ENCODE measurements around the gene MRPL39.

The MRPL39 gene

GRCh38 chr21:25566645-25567044, 40.6 kb downstream of the MRPL39 start:
- DNase-seq: no peak

- DNase-seq: no peak
Observed at GRCh38 chr21:25565272-25566211, 41.7 kb downstream of the MRPL39 start.

DNA sequence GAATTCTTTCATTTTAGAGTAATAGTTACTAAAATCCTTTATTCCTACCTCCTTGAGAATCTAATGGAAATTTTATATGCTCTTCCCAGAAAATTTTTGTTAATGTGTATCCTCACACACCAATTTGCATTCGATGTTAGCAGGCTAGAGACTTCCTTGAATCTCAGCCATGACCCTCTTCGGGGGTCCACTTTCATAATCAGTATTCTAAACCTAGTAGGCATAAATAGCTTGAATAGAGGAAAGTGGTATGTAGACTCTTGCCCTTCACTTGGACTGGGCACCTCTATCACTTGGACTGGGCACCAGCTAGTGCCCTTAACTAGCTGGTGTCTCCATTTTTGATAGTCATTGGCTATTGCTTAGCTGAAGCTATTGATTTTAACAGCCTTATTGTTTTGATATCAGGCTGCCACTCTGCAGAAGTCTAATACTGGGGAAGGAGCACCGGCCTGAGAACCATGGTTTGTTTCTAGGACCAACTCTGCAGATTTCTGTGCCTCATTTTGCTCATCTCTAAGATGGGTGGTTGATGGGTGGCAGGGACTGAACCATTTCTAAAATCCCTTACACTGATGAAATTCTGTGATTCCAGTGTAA, 42.8 kb downstream of the MRPL39 start:
- no peak for DNase-seq

DNA sequence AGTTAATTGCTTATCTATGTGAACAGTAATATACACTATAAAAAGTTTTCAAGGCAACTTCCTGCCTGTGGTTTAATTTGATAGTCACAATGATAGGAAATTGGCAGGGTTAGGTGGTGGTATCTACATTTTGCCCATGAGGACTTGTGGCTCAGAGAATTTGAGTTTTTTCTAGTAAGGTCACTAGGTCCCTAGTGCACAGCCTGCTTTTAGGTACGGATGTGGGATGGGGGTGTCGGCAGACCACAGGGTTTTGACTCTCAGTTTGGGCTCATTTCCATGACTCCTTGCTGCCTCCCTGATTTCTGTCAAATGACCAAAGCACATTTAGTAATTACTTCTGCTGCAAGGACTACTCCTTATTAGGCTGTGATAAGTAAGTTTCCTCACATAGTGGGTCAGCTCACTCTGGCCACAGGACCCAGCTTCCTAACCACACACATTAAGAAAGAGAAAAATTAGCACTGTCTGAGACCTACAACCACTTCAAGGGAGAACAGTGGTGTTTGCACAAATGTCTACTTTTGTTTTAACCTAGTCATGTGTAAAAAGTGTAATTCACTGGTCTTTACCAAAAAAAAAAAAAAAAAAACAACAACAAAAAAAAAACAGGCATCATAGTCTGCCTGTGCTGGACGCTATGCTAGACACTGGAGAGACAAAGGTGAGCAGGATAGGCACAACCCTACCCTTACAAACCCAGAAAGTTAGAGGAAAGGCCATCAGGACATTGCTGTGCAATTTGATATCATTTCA, 43.7 kb downstream of the MRPL39 start:
- DNase-seq: no peak

GRCh38 chr21:25562660-25563059, 44.6 kb downstream of the MRPL39 start:
- DNase-seq: no peak

- no peak for DNase-seq
Observed at GRCh38 chr21:25561668-25562641, 45.3 kb downstream of the MRPL39 start.

GRCh38 chr21:25560891-25561290, 46.4 kb downstream of the MRPL39 start:
- DNase-seq: no peak

- no peak for DNase-seq
Observed at GRCh38 chr21:25560271-25560685, 47.0 kb downstream of the MRPL39 start.

DNA sequence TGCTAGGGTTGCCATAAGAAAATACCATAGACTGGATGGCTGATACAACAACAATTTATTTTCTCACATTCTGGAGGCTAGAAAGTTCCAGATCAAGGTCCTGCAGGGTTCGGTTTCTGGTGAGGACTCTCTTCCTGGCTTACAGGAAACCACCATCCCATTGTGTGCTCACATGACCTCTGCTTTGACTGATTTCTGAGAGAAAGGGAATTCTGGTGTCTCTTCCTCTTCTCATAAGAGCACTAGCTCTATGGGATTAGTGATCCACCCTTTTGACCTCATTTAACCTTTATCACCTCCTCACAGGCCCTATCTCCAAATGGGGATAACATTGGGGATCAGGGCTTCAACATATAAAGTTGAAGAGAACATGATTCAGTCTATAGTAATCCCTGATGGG, 47.5 kb downstream of the MRPL39 start:
- no peak for DNase-seq

GRCh38 chr21:25558123-25558522, 49.2 kb downstream of the MRPL39 start:
- DNase-seq: no peak

DNA sequence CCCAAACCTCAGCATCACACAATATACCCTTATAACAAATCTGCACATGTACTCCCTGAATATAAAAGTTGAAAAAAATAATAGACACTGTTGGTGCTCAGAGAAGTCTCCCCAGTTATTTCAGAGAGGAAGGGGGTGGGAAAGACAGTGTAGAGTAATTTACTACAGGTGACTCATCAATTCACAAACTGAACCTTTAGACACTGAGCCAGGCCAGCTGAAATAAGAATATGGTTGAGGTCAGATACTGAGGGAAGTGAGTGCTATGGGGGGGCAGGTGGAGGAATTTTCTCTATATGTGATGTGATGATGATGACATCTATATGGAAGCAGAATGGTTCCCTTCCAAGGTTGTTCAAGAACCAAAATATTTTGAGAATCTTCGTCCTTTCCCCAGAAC, 50.1 kb downstream of the MRPL39 start:
- DNase-seq: no peak

DNA sequence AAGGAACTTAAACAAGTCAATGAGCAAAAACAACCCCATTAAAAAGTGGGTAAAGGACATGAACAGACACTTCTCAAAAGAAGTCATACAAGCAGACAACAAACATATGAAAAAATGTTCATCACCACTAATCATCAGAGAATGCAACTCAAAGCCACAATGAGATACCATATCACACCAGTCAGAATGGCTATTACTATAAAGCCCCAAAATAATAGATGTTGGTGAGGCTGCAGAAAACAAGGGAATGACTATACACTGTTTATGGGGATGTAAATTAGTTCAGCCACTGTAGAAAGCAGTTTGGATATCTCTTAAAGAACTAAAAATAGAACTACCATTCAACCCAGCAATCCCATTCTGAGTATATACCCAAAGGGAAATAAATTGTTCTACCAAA, 51.2 kb downstream of the MRPL39 start:
- DNase-seq: no peak

DNA sequence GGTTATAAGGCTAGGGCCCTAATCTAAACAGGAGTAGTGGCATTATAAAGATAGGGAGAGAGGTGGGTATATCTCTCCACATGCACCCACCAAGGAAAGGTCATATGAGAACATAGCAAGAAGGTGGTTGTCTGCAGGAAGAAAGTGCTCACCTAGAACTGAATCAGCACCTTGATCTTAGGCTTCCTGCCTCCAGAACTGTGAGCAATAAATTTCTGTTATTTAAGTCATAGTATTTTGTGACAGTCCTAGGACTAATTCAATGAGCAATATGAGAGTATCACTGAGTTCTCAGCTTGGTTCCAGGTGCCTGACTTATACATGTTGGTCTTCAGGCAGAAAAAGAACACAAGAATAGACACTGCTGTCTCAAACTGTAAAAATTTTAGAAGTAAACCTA, 51.8 kb downstream of the MRPL39 start:
- no peak for DNase-seq

DNA sequence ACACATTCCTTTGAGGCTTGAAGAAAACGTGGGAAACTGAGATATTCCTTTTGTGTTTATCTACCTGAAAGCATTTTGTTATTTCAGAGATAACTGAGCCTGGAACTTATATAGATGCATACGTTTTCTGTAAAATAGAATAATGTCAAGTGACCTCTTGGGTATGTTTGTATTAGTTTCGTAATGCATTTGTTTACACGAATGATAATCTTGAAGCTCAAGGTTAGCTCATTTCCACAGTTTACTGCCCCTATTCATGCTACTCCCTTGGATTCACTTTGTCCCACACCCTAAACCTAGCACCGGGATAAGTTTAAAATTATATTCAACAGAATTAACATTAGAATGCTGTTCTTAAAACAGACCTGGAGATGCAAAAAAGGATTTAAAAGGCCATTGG, 54.4 kb downstream of the MRPL39 start:
- DNase-seq: no peak

DNA sequence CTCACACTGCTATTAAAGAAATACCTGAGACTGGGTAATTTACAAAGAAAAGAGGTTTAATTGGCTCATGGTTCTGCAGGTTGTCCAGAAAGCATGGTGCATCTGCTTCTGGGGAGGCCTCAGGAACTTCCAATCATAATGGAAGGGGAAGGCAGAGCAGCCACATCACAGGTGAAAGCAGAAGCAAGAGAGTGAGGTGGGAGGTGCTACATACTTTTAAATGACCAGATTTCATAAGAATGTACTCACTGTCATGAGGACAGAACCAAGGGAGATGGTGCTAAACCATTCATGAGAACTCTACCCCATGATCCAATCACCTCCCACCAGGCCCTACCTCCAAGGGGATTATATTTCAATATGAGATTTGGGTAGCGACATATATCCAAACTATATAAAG, 55.7 kb downstream of the MRPL39 start:
- no peak for DNase-seq

- DNase-seq: no peak
Observed at GRCh38 chr21:25550352-25551120, 56.7 kb downstream of the MRPL39 start.

- DNase-seq: no peak
Observed at GRCh38 chr21:25541042-25541441, 66.2 kb downstream of the MRPL39 start.

GRCh38 chr21:25539606-25540005, 67.7 kb downstream of the MRPL39 start:
- DNase-seq: no peak

DNA sequence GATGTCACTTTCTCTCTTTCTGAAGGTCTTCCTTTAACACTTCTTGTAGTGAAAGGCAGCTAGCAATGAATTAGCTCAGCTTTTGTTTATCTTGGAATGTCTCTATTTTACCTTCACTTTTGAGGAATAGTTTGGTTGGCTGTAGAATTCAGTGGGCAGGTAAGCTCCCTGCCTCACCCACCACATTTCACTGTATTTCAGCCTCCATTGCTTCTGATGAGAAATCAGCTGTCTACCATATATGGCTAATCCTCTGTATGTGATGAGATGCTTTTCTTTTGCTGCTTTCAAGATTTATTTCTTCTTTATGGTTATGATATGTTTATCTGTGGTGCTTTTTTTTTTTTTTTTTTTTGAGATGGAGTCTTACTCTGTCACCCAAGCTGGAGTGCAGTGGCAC, 70.1 kb downstream of the MRPL39 start:
- no peak for DNase-seq

- DNase-seq: no peak
Observed at GRCh38 chr21:25536752-25537151, 70.5 kb downstream of the MRPL39 start.

- no peak for DNase-seq
Observed at GRCh38 chr21:25535849-25536248, 71.4 kb downstream of the MRPL39 start.
